Spleen (tissue), 7 donors: Measurements from ENCODE around the gene TYW1.
"Not testable (repeated sequence)": the region's sequence is repeated elsewhere in the genome, so short reads cannot be mapped to it uniquely, and the experiment has no call there.

ENCODE experiments used
- CTCF ChIP-seq, 11 experiments: fragments of 200-600 bp in 7 of 11; fragments of 450-650 bp in 4 of 11; sonication (generic) in 4 of 11; IDR thresholded peaks in 8 of 11; conservative IDR thresholded peaks in 3 of 11; 1 replicate in 7 of 11; 2 replicates in 4 of 11; pipeline versions ENCODE4 v1.4.0 to v1.8.0; 2016 to 2021; ENCODE audit warnings: antibody characterized with exemption in 11 of 11, inconsistent platforms in 4 of 11, mild to moderate bottlenecking in 1 of 11
- POLR2A ChIP-seq, 3 donors: fragments of 450-650 bp; IDR thresholded peaks; one replicate each; pipeline ENCODE4 v1.5.1; 2017; ENCODE audit warnings: antibody characterized with exemption in 3 of 3, mild to moderate bottlenecking in 1 of 3
- donor health status: DM: no; HTN: no; CAD: no; lungs with moderate emphysema.
- donor health status: DM: no; HTN: no; CAD: no.
- donor health status: DM: no; HTN: no; CAD: no.

DNA sequence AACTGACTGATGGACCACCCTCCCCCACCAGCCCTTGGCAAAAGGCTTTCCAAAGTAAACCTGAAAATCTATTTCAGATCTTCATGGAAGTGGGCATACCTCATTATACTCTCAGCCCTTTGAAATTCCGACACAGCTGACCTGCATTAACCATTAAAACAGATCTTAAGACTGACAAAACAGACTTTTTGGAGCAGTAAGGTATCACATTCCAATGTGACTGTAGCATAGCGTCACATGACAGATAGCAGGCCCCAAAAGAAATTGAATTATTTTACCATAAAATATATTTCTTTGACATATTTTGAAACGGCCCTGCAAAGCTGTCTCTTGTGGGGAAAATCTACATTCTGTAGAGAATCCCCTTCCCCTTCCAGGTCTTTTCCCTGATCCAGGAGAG lies 269.4 kb downstream of the TYW1 start:
- not testable (repeated sequence) for TF ChIP-seq CTCF (IDR thresholded peaks at IDR 0.05 in 8 of 11, conservative IDR thresholded peaks at IDR 0.05 in 3 of 11); POLR2A (IDR thresholded peaks at IDR 0.05)
